ENCODE measurements around the gene CTNNA2.
"Not testable (repeated sequence)": the region's sequence is repeated elsewhere in the genome, so short reads cannot be mapped to it uniquely, and the experiment has no call there.

CTNNA2 gene

GRCh38 chr2:80008596-80008995, 495.7 kb downstream of the CTNNA2 start:
- DNase-seq (ENCODE audit: low read depth, low spot score), result no peak
- H3K27ac ChIP-seq, result no peak overlapping the region

GRCh38 chr2:80009211-80009610, 496.4 kb downstream of the CTNNA2 start:
- no peak for DNase-seq (ENCODE audit: low read depth, low spot score)
- no peak overlapping the region for H3K27ac ChIP-seq

GRCh38 chr2:80012061-80012460, 499.2 kb downstream of the CTNNA2 start:
- no peak overlapping the region for H3K27ac ChIP-seq
- DNase-seq (ENCODE audit: low read depth, low spot score), result no peak

- no peak overlapping the region for H3K27ac ChIP-seq
- DNase-seq (ENCODE audit: low read depth, low spot score), result no peak
Observed at GRCh38 chr2:80014637-80015036, 501.8 kb downstream of the CTNNA2 start.

GRCh38 chr2:80016171-80016570, 503.3 kb downstream of the CTNNA2 start:
- H3K27ac ChIP-seq, result no peak overlapping the region
- DNase-seq (ENCODE audit: low read depth, low spot score), result no peak

- H3K27ac ChIP-seq, result no peak overlapping the region
- DNase-seq (ENCODE audit: low read depth, low spot score), result no peak
Observed at GRCh38 chr2:80019571-80020460, 507.0 kb downstream of the CTNNA2 start.

- no peak overlapping the region for H3K27ac ChIP-seq
Observed at GRCh38 chr2:80022018-80022417, 509.2 kb downstream of the CTNNA2 start.

GRCh38 chr2:80026040-80026729, 513.3 kb downstream of the CTNNA2 start:
- H3K27ac ChIP-seq, result no peak overlapping the region
- no peak for DNase-seq (ENCODE audit: low read depth, low spot score)

More at GRCh38 chr2:80022018-80022417, 509.2 kb downstream of the CTNNA2 start:
- no peak for DNase-seq (ENCODE audit: low read depth, low spot score)

- H3K27ac ChIP-seq, result no peak overlapping the region
- DNase-seq (ENCODE audit: low read depth, low spot score), result no peak
Observed at GRCh38 chr2:80028051-80028450, 515.2 kb downstream of the CTNNA2 start.

GRCh38 chr2:80028584-80028983, 515.7 kb downstream of the CTNNA2 start:
- H3K27ac ChIP-seq, result no peak overlapping the region
- DNase-seq (ENCODE audit: low read depth, low spot score), result no peak

- DNase-seq (ENCODE audit: low read depth, low spot score), result no peak
- no peak overlapping the region for H3K27ac ChIP-seq
Observed at GRCh38 chr2:80030135-80030534, 517.3 kb downstream of the CTNNA2 start.

- H3K27ac ChIP-seq; DNase-seq (ENCODE audit: low read depth, low spot score): not testable (repeated sequence)
Observed at GRCh38 chr2:80032684-80033083, 519.8 kb downstream of the CTNNA2 start.

- H3K27ac ChIP-seq, result no peak overlapping the region
- DNase-seq (ENCODE audit: low read depth, low spot score), result no peak
Observed at GRCh38 chr2:80035749-80036285, 523.0 kb downstream of the CTNNA2 start.

- no peak overlapping the region for H3K27ac ChIP-seq
- no peak for DNase-seq (ENCODE audit: low read depth, low spot score)
Observed at GRCh38 chr2:80037310-80037709, 524.5 kb downstream of the CTNNA2 start.

- no peak overlapping the region for H3K27ac ChIP-seq
- no peak for DNase-seq (ENCODE audit: low read depth, low spot score)
Observed at GRCh38 chr2:80040226-80040625, 527.4 kb downstream of the CTNNA2 start.

- no peak for DNase-seq (ENCODE audit: low read depth, low spot score)
- H3K27ac ChIP-seq, result no peak overlapping the region
Observed at GRCh38 chr2:80042635-80043034, 529.8 kb downstream of the CTNNA2 start.

GRCh38 chr2:80048296-80048695, 535.4 kb downstream of the CTNNA2 start:
- H3K27ac ChIP-seq, result no peak overlapping the region
- no peak for DNase-seq (ENCODE audit: low read depth, low spot score)

GRCh38 chr2:80050246-80050645, 537.4 kb downstream of the CTNNA2 start:
- no peak for DNase-seq (ENCODE audit: low read depth, low spot score)
- H3K27ac ChIP-seq, result no peak overlapping the region

- no peak overlapping the region for H3K27ac ChIP-seq
- no peak for DNase-seq (ENCODE audit: low read depth, low spot score)
Observed at GRCh38 chr2:80053522-80054345, 540.9 kb downstream of the CTNNA2 start.

- H3K27ac ChIP-seq, result no peak overlapping the region
- DNase-seq (ENCODE audit: low read depth, low spot score), result peak; percentile 10
Observed at GRCh38 chr2:80054346-80054675, 541.5 kb downstream of the CTNNA2 start.
